HFFc6 (cell line): Measurements from ENCODE around the gene VWDE. TPM values are rescaled to one million over a fixed set of nuclear protein-coding genes. Genes with fewer than 3 reads are reported as not detected.

Experiments used
- DNase-seq: peaks from one replicate; pipeline ENCODE4 v3.0.0-alpha.2; 2018
- H3K27ac Mint-ChIP-seq: 2 replicates; pipeline ENCODE4 v1.8.0; 2020; ENCODE audit warnings: mild to moderate bottlenecking, mixed read lengths
- H3K27me3 Mint-ChIP-seq: 2 replicates; pipeline ENCODE4 v1.8.0; 2021; ENCODE audit warnings: mild to moderate bottlenecking, moderate library complexity, mixed read lengths; ENCODE audit not compliant: insufficient read depth
- H3K36me3 Mint-ChIP-seq: 2 replicates; pipeline ENCODE4 v1.8.0; 2021; ENCODE audit warnings: low read depth, mixed read lengths
- H3K4me1 Mint-ChIP-seq: 2 replicates; pipeline ENCODE4 v1.8.0; 2020; ENCODE audit warnings: low read depth, mixed read lengths
- H3K4me3 Mint-ChIP-seq: 2 replicates; pipeline ENCODE4 v1.8.0; 2020; ENCODE audit warnings: mild to moderate bottlenecking, moderate library complexity, mixed read lengths
- H3K9me3 Mint-ChIP-seq: 2 replicates; pipeline ENCODE4 v1.8.0; 2020; ENCODE audit warnings: mild to moderate bottlenecking, mixed read lengths
- total RNA-seq, 6 experiments: library from RNA; stranded (reverse); fragmentation: NEBNext Ultra II Directional; extraction: Animal tissue kit (Norgen Biotek cat#: 25700); gene quantifications; 2 replicates in 1 of 6; 3 replicates in 5 of 6; pipeline ENCODE4 v1.2.3, GENCODE V29; 2021
- TF ChIP-seq, protein P1 (sequence below): fragments of 200-600 bp; sonication (generic); IDR thresholded peaks from 2 replicates; pipeline ENCODE4 v1.5.0; 2021; ENCODE audit warnings: antibody characterized with exemption, mild to moderate bottlenecking

Gene VWDE
- total RNA-seq, 6 experiments from 2014 or later, result not detected

DNA sequence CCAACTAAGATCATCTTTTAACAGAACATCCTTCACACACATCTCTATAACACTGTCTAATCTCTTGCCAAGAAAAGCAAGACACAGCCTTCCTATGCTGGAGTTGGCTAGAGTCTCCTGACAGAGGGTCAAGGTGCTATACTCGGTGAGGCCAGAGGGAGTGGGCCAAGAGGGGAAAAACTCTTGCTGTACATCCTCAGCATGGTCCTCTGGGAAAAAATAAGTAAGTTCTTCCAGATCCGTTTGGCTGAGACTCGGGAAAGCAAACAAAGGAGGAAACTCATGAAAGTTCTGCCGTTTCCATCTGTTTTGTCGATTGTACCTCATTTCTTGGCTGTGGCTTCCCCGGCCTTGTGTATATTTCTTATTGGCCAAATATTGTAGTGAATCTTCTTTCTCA is 33.9 kb downstream of the VWDE start:
- TF ChIP-seq, protein P1, sequence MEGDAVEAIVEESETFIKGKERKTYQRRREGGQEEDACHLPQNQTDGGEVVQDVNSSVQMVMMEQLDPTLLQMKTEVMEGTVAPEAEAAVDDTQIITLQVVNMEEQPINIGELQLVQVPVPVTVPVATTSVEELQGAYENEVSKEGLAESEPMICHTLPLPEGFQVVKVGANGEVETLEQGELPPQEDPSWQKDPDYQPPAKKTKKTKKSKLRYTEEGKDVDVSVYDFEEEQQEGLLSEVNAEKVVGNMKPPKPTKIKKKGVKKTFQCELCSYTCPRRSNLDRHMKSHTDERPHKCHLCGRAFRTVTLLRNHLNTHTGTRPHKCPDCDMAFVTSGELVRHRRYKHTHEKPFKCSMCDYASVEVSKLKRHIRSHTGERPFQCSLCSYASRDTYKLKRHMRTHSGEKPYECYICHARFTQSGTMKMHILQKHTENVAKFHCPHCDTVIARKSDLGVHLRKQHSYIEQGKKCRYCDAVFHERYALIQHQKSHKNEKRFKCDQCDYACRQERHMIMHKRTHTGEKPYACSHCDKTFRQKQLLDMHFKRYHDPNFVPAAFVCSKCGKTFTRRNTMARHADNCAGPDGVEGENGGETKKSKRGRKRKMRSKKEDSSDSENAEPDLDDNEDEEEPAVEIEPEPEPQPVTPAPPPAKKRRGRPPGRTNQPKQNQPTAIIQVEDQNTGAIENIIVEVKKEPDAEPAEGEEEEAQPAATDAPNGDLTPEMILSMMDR, result no peak
- H3K27me3 Mint-ChIP-seq, result peaks cover 1% of the 10 kb centered on the region; the same call in 1 of the 2 replicates
- no peak overlapping the region for H3K4me3 Mint-ChIP-seq
- H3K9me3 Mint-ChIP-seq, result peaks cover 15% of the 10 kb centered on the region
- H3K36me3 Mint-ChIP-seq, result no peaks in the 10 kb centered on the region
- no peaks in the 10 kb centered on the region for H3K4me1 Mint-ChIP-seq
- H3K27ac Mint-ChIP-seq, result no peak overlapping the region
- DNase-seq, result no peak

DNA sequence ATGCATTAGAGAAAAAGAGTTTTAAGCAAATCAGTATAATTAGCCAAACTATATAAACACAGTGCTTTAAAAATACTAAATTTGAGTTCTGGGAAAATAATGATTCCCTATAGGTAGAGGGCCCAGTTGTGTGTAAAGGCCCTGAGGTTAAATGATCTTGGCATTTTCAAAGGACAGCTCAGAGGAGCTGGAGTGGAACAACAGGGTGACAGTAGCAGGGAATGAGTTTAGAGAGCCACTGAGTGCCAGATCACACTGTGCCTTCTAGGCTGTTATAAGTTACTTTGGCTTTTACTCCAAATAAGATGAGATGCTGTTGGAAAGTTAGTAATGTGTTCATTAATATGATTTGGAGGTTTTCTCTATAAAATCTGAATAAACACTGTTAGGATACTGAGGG is 34.6 kb downstream of the VWDE start:
- H3K4me1 Mint-ChIP-seq, result no peaks in the 10 kb centered on the region
- H3K27me3 Mint-ChIP-seq, result peaks cover 1% of the 10 kb centered on the region; the same call in 1 of the 2 replicates
- H3K9me3 Mint-ChIP-seq, result peaks cover 17% of the 10 kb centered on the region
- no peak overlapping the region for H3K27ac Mint-ChIP-seq
- no peak overlapping the region for H3K4me3 Mint-ChIP-seq
- DNase-seq, result no peak
- H3K36me3 Mint-ChIP-seq, result no peaks in the 10 kb centered on the region
- TF ChIP-seq, protein P1, result no peak

DNA sequence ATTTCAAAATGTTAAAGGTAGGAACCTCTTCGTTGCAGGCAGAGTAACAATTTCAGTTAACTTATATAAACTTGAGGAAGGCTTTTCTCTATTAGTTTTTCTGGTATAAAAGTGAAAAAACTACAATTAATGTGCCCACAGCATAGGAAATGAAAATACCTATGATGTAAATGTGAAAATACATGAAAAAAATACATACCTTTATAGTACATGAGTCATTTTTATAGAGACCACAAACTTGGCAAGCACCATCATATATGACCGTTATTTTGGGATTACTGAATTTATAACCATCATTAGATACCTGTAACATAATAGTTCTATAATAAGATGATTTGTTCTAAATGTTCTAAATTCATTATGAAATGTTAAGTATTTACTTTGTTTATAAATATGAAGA is 42.7 kb downstream of the VWDE start:
- Mint-ChIP-seq H3K27ac (no peak overlapping the region), H3K4me1 (no peaks in the 10 kb centered on the region), H3K36me3 (no peaks in the 10 kb centered on the region), H3K4me3 (no peak overlapping the region), H3K9me3 (peaks cover 14% of the 10 kb centered on the region), H3K27me3 (peaks cover 1% of the 10 kb centered on the region; the same call in 1 of the 2 replicates)
- DNase-seq, result no peak
- TF ChIP-seq, protein P1, result no peak

DNA sequence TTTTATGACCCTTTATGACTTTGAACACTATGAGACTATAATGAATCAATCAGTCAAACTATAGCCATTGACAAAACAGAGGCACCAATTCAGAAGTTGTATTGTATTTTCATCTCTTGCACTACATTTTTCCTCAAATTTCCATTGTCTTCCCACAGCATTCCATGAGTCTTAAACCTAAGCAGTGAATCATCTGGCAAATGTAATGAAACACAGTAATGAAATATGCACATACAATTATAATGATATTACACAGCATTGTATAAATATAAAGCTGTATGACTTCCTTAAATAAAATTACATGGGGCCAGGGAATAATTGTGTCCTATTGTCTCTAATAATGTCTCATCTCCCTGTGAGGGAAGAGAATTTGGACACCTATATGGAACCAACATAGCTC is 45.0 kb downstream of the VWDE start:
- no peaks in the 10 kb centered on the region; the same call in 1 of the 2 replicates for H3K27me3 Mint-ChIP-seq
- TF ChIP-seq, protein P1, result no peak
- H3K4me3 Mint-ChIP-seq, result no peak overlapping the region
- DNase-seq, result no peak
- H3K36me3 Mint-ChIP-seq, result no peaks in the 10 kb centered on the region
- H3K4me1 Mint-ChIP-seq, result no peaks in the 10 kb centered on the region
- H3K9me3 Mint-ChIP-seq, result peaks cover 12% of the 10 kb centered on the region
- H3K27ac Mint-ChIP-seq, result no peak overlapping the region

DNA sequence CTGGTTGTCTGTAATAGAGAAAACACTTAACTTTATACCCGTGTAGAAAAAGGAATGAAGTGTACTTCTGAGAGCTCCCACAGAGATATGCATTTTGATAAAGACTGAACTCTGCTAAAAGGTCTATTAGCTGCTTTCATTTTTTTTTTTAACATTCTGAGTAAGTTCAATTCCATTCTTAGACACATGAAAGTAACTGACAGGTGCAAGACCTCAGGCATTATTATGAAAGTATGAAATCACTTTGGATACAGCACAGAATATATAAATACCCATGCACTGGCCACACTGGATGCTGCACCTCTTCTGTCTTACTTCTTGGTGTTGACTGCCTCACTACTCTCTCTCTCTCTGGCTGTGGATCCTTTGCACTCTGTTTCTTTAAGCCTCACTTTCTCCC is 46.2 kb downstream of the VWDE start:
- no peaks in the 10 kb centered on the region for H3K27me3 Mint-ChIP-seq
- peaks cover 20% of the 10 kb centered on the region for H3K9me3 Mint-ChIP-seq
- no peaks in the 10 kb centered on the region for H3K4me1 Mint-ChIP-seq
- DNase-seq, result no peak
- H3K36me3 Mint-ChIP-seq, result no peaks in the 10 kb centered on the region
- no peak overlapping the region for H3K27ac Mint-ChIP-seq
- TF ChIP-seq, protein P1, result no peak
- H3K4me3 Mint-ChIP-seq, result no peak overlapping the region

DNA sequence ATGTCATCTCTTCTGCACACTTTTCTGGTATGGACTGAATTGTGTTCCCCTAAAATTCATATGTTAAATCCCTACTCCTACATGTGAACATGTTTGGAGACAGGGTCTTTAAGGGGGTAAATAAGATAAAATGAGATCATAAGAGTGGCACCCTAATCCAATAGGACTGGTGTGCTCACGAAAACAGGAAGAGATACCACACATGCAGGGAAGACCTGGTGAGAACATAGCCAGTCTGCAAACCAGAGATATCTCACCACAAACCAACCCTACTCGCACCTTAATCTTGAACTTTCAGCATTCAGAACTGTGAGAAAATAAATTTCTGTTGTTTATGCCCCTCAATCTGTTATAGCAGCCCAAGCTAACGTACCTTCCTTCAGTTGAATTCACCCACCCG is 51.8 kb downstream of the VWDE start:
- no peaks in the 10 kb centered on the region for H3K36me3 Mint-ChIP-seq
- no peak for DNase-seq
- H3K27me3 Mint-ChIP-seq, result no peaks in the 10 kb centered on the region
- no peak overlapping the region for H3K4me3 Mint-ChIP-seq
- H3K9me3 Mint-ChIP-seq, result peaks cover 19% of the 10 kb centered on the region
- TF ChIP-seq, protein P1, result no peak
- H3K4me1 Mint-ChIP-seq, result no peaks in the 10 kb centered on the region
- H3K27ac Mint-ChIP-seq, result no peak overlapping the region
